SK-N-SH (cell line): ENCODE results near the gene TMED1. TPM values are rescaled to one million over a fixed set of nuclear protein-coding genes. Genes with fewer than 3 reads are reported as not detected.
A peak's percentile ranks its signal among the peaks of the same experiment; 100 is the strongest.

Experiments
- CTCF ChIA-PET: fragments of 300-600, 350-600 bp; formaldehyde crosslinking; extraction: SDS; loops from one replicate; lab custom pipeline; 2021; lab: Yijun Ruan, JAX
- POLR2A ChIA-PET: fragments of 350-600 bp; sonication (Branson Sonifier 250); formaldehyde crosslinking; extraction: SDS; loops from one replicate; lab custom pipeline; 2020; ENCODE audit warnings: antibody characterized with exemption, inconsistent platforms; lab: Yijun Ruan, JAX
- DNase-seq: peaks from one replicate; pipeline ENCODE4 v3.0.0; 2012
- H2AFZ ChIP-seq: fragments of 200-600 bp; sonication (generic); 2 replicates; pipeline ENCODE4 v1.8.1; 2016; ENCODE audit warnings: antibody characterized with exemption, mild to moderate bottlenecking, low read depth
- H3F3A ChIP-seq: fragments of 200-600 bp; sonication (generic); replicated peaks from 2 replicates; pipeline ENCODE3; 2016; ENCODE audit warnings: antibody characterized with exemption, mild to moderate bottlenecking; ENCODE audit not compliant: insufficient read depth
- H3K27ac ChIP-seq, 2 experiments: fragments of 200-500 bp in 1 of 2; fragments of 200-600 bp in 1 of 2; sonication (Bioruptor generic) in 1 of 2; sonication (generic), shearing (Covaris generic) in 1 of 2; 2 replicates each; pipeline versions ENCODE4 v1.5.1 to v1.6.1; 2014 to 2016; ENCODE audit warnings: low read depth in 2 of 2, inconsistent platforms in 1 of 2, low read length in 1 of 2, mild to moderate bottlenecking in 1 of 2, mixed read lengths in 1 of 2
- H3K27me3 ChIP-seq: fragments of 200-600 bp; sonication (generic), shearing (Covaris generic); 2 replicates; pipeline ENCODE4 v1.6.1; 2016; ENCODE audit warnings: mixed run types; ENCODE audit not compliant: insufficient read depth
- H3K36me3 ChIP-seq, 2 experiments: fragments of 200-500 bp in 1 of 2; fragments of 200-600 bp in 1 of 2; sonication (Bioruptor generic) in 1 of 2; sonication (generic) in 1 of 2; replicated peaks in 1 of 2; 2 replicates each; pipeline versions ENCODE3 to v1.5.1; 2014 to 2016; ENCODE audit warnings: low read length in 1 of 2, mild to moderate bottlenecking in 1 of 2; ENCODE audit not compliant: insufficient read depth in 2 of 2, control insufficient read depth in 1 of 2
- H3K4me1 ChIP-seq, 2 experiments: fragments of 200-500 bp in 1 of 2; fragments of 200-600 bp in 1 of 2; sonication (Bioruptor generic) in 1 of 2; sonication (generic), shearing (Covaris generic) in 1 of 2; 2 replicates each; pipeline versions ENCODE4 v1.5.1 to v1.6.1; 2014 to 2016; ENCODE audit warnings: low read depth in 1 of 2, low read length in 1 of 2, mixed run types in 1 of 2; ENCODE audit not compliant: insufficient read depth in 2 of 2, control insufficient read depth in 1 of 2
- H3K4me2 ChIP-seq: fragments of 200-600 bp; sonication (generic), shearing (Covaris generic); 2 replicates; pipeline ENCODE4 v1.6.1; 2017; ENCODE audit warnings: mixed run types
- H3K4me3 ChIP-seq, 2 experiments: fragments of 200-500 bp in 1 of 2; fragments of 200-600 bp in 1 of 2; sonication (Bioruptor generic) in 1 of 2; sonication (generic), shearing (Covaris generic) in 1 of 2; 2 replicates each; pipeline versions ENCODE4 v1.5.1 to v1.8.1; 2014 to 2016; ENCODE audit warnings: low read depth in 2 of 2, inconsistent platforms in 1 of 2, low read length in 1 of 2, mild to moderate bottlenecking in 1 of 2, mixed read lengths in 1 of 2, moderate library complexity in 1 of 2
- H3K79me2 ChIP-seq: fragments of 200-600 bp; sonication (generic); 2 replicates; pipeline ENCODE4 v1.8.1; 2017; ENCODE audit warnings: mild to moderate bottlenecking; ENCODE audit not compliant: insufficient read depth
- H3K9ac ChIP-seq: fragments of 200-600 bp; sonication (generic); 2 replicates; pipeline ENCODE4 v1.6.1; 2017; ENCODE audit warnings: mixed run types
- H3K9me2 ChIP-seq: fragments of 200-600 bp; sonication (generic); 2 replicates; pipeline ENCODE4 v1.6.1; 2017; ENCODE audit warnings: mixed run types
- H3K9me3 ChIP-seq: fragments of 200-600 bp; sonication (generic); 2 replicates; pipeline ENCODE4 v1.6.1; 2017; ENCODE audit warnings: mixed run types, mild to moderate bottlenecking, moderate library complexity
- H4K20me1 ChIP-seq: fragments of 200-600 bp; sonication (generic); 2 replicates; pipeline ENCODE4 v1.6.1; 2017; ENCODE audit warnings: mild to moderate bottlenecking, mixed run types; ENCODE audit not compliant: insufficient read depth
- ELF1 ChIP-seq: IDR thresholded peaks from 2 replicates; pipeline ENCODE4 v1.4.0; 2012
- FOXJ3 ChIP-seq: sonication (generic); formaldehyde crosslinking; IDR thresholded peaks from 2 replicates; pipeline ENCODE4 v1.5.1; 2020; ENCODE audit warnings: mild to moderate bottlenecking, missing genetic modification reagents
- MXI1 ChIP-seq: IDR thresholded peaks from 2 replicates; pipeline ENCODE4 v1.6.1; 2012; ENCODE audit warnings: mild to moderate bottlenecking, low read depth, low read length, improper control_type of control experiment
- POLR2AphosphoS5 ChIP-seq: IDR thresholded peaks from 2 replicates; pipeline ENCODE4 v1.6.1; 2012; ENCODE audit warnings: low read depth, low read length
- SMC3 ChIP-seq: IDR thresholded peaks from 2 replicates; pipeline ENCODE4 v1.6.1; 2012; ENCODE audit warnings: low read depth, low read length, improper control_type of control experiment
- TCF12 ChIP-seq: IDR thresholded peaks from 2 replicates; pipeline ENCODE4 v1.4.0; 2012
- TEAD4 ChIP-seq: IDR thresholded peaks from 2 replicates; pipeline ENCODE4 v1.4.0; 2012; ENCODE audit warnings: mild to moderate bottlenecking, borderline replicate concordance; ENCODE audit not compliant: insufficient read depth
- WGBS: methylation state at CpG from one replicate; pipeline ENCODE4 v1.1.6; 2017; ENCODE audit warnings: low lambda C conversion rate; 5-methylcytosine and 5-hydroxymethylcytosine counted together
- polyA plus RNA-seq, 3 experiments: library from polyadenylated mRNA; depleted of rRNA; stranded (reverse); fragments of >200 nt; gene quantifications; 2 replicates each; pipeline ENCODE4 v1.2.3, GENCODE V29; 2012
- TF ChIP-seq, protein P1 (sequence below): IDR thresholded peaks from 2 replicates; pipeline ENCODE4; 2012
- TF ChIP-seq, protein P2 (sequence below): IDR thresholded peaks from 2 replicates; pipeline ENCODE4 v1.4.0; 2012; ENCODE audit warnings: low read depth, borderline replicate concordance
- TF ChIP-seq, protein P3 (sequence below): IDR thresholded peaks from 2 replicates; pipeline ENCODE4 v1.4.0; 2012; ENCODE audit warnings: low read depth

Gene TMED1
- polyA plus RNA-seq, 1 of the 3 experiments (the other 2 are of a cell fraction) = 92.4 TPM

DNA sequence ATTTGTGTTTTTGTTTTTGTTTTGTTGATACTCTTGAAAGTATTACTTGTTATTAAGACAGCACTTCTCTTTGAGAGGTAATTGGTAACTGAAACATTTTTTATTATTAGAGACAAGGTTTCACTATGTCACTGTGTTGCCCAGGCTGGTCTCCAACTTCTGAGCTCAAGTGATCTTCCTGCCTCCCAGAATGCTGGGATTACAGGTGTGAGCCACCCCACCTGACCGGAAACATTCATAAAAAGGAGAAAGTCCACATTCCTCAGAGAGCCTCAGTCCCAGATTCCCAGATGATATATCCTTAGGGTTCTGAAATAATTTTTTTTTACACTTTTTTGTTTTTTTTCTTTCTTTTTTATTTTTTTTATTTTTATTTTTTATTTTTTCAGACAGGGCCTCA is 38.0 kb upstream of the TMED1 start:
- no peak for DNase-seq
- WGBS = 90% methylated on average over 1 of the region's 1 CpG
- ChIA-PET POLR2A (no interaction called here), CTCF (interaction anchor here (0.6 to 2.8 kb wide), 5 partner anchors 10 to 39 kb away, joined by 3 to 23 read pairs (median 8); no protein-coding TSS in a partner anchor)
- H3K27ac ChIP-seq = no peak overlapping the region
- no peak for TF ChIP-seq FOXJ3
- TF ChIP-seq, protein P1, sequence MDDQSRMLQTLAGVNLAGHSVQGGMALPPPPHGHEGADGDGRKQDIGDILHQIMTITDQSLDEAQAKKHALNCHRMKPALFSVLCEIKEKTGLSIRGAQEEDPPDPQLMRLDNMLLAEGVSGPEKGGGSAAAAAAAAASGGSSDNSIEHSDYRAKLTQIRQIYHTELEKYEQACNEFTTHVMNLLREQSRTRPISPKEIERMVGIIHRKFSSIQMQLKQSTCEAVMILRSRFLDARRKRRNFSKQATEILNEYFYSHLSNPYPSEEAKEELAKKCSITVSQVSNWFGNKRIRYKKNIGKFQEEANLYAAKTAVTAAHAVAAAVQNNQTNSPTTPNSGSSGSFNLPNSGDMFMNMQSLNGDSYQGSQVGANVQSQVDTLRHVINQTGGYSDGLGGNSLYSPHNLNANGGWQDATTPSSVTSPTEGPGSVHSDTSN = no peak
- TF ChIP-seq ELF1 = no peak
- no peak for TF ChIP-seq POLR2AphosphoS5
- TF ChIP-seq SMC3 = no peak
- no peak for TF ChIP-seq TCF12
- no peak for TF ChIP-seq TEAD4
- TF ChIP-seq, protein P2, sequence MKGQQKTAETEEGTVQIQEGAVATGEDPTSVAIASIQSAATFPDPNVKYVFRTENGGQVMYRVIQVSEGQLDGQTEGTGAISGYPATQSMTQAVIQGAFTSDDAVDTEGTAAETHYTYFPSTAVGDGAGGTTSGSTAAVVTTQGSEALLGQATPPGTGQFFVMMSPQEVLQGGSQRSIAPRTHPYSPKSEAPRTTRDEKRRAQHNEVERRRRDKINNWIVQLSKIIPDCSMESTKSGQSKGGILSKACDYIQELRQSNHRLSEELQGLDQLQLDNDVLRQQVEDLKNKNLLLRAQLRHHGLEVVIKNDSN = no peak
- TF ChIP-seq, all 33 proteins: peak for 0
- Histone ChIP-seq H3K79me2 (peaks cover 74% of the 10 kb centered on the region), H3K4me1 (peaks cover 8 to 23% of the 10 kb centered on the region in 2 experiments; a peak in 2 of 4 replicates), H3K9me2 (no peaks in the 10 kb centered on the region), H3K9me3 (no peaks in the 10 kb centered on the region), H3K27me3 (no peaks in the 10 kb centered on the region), H3F3A (peaks cover 9% of the 10 kb centered on the region), H3K9ac (no peak overlapping the region), H4K20me1 (peaks cover 29% of the 10 kb centered on the region; the same call in 1 of the 2 replicates), H3K36me3 (no peaks in the 10 kb centered on the region), H3K4me2 (no peak overlapping the region), H3K4me3 (no peak overlapping the region), H2AFZ (no peak overlapping the region)

DNA sequence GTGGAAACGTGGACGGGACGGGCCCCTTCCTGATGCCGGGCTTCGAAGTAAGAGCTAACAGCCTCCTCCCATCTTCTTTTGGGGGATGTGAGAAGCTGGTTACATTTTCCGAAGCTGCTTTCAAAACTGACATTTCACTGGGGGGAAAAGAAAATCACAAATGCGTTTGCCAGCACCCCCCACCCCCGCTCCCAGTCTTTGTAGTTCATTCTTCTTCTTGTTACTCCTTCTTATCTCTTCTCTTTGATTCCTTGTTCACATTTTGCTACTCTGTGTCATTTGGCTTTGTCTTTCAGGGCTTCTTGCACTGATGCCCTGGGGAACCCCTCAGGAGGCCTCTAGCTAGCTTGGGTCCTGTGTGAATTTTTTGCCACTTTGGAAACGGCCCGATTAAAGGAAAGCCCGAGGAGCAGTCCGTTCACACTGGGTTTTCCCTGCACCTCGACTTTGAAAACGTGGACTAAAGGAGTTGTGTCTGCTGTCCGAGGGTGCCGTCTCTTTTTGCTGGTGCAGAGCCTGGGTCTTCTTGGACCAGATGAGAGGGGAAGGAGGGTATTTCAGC is 36.6 kb upstream of the TMED1 start:
- ChIA-PET CTCF (interaction anchor here (0.8 to 3.0 kb wide), 18 partner anchors 8 to 155 kb away, joined by 3 to 49 read pairs (median 4); partner anchors contain the start of genes DNM2 and TMED1), POLR2A (interaction anchor here (1.0 to 1.2 kb wide), 4 partner anchors 8 to 156 kb away, joined by 3 to 4 read pairs (median 4); partner anchors contain the start of gene TMED1)
- H3K9me3 ChIP-seq = no peaks in the 10 kb centered on the region
- TF ChIP-seq, protein P3, sequence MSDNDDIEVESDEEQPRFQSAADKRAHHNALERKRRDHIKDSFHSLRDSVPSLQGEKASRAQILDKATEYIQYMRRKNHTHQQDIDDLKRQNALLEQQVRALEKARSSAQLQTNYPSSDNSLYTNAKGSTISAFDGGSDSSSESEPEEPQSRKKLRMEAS = peak; percentile 59
- no peak; the same call in 1 of the 2 replicates for TF ChIP-seq MXI1
- H4K20me1 ChIP-seq = peaks cover 21% of the 10 kb centered on the region; the same call in 1 of the 2 replicates
- H3K36me3 ChIP-seq = no peaks in the 10 kb centered on the region
- H3K4me2 ChIP-seq = peak overlapping the region; percentile 96
- peaks cover 8 to 17% of the 10 kb centered on the region in 2 experiments; a peak in 2 of 4 replicates for H3K4me1 ChIP-seq
- H3K27me3 ChIP-seq = no peaks in the 10 kb centered on the region
- 0 out of 2 replicates have a peak overlapping the region, but pooled peaks have one; percentile 67 for H2AFZ ChIP-seq
- H3K4me3 ChIP-seq = peak overlapping the region; percentile 67 to 93
- WGBS = 21% methylated on average over 15 of the region's 16 CpGs
- no peaks in the 10 kb centered on the region for H3K9me2 ChIP-seq
- DNase-seq = no peak
- H3K27ac ChIP-seq = peak overlapping the region in 1 of 2 experiments; percentile 58; a peak in 2 of 4 replicates
- H3K79me2 ChIP-seq = peaks cover 60% of the 10 kb centered on the region
- peak overlapping the region; percentile 88 for H3K9ac ChIP-seq
- H3F3A ChIP-seq = peaks cover 9% of the 10 kb centered on the region
